Gastrocnemius medialis (tissue), 4 donors: ENCODE results near the gene SIPA1L2.

ENCODE experiments used
- CTCF ChIP-seq, 5 experiments: fragments of 450-650 bp in 3 of 5; fragments of 200-600 bp in 2 of 5; sonication (generic) in 2 of 5; IDR thresholded peaks in 4 of 5; conservative IDR thresholded peaks in 1 of 5; 1 replicate in 4 of 5; 2 replicates in 1 of 5; pipeline ENCODE4 v1.5.1; 2016 to 2019; ENCODE audit warnings: antibody characterized with exemption in 5 of 5, mild to moderate bottlenecking in 3 of 5, moderate library complexity in 3 of 5
- POLR2A ChIP-seq, 2 donors: fragments of 450-650 bp; IDR thresholded peaks; one replicate each; pipeline ENCODE4 v1.6.1; 2017; ENCODE audit warnings: antibody characterized with exemption in 2 of 2, mild to moderate bottlenecking in 2 of 2, moderate library complexity in 2 of 2

- TF ChIP-seq CTCF (IDR thresholded peaks at IDR 0.05 in 4 of 5, conservative IDR thresholded peaks at IDR 0.05 in 1 of 5) (peak in 4 of 5 experiments; percentile 13 to 53 (median 22)), POLR2A (IDR thresholded peaks at IDR 0.05) (peak; percentile 80 to 87)
Measured at GRCh38 chr1:232630047-232630893, at the start of gene SIPA1L2.
